ENCODE data around the gene ZNF654. TPM values are rescaled to one million over a fixed set of nuclear protein-coding genes. Genes with fewer than 3 reads are reported as not detected.

The ZNF654 gene
- total and polyA plus RNA-seq, 11 donors = 2.4 to 15.9 (median 8.7) TPM

DNA sequence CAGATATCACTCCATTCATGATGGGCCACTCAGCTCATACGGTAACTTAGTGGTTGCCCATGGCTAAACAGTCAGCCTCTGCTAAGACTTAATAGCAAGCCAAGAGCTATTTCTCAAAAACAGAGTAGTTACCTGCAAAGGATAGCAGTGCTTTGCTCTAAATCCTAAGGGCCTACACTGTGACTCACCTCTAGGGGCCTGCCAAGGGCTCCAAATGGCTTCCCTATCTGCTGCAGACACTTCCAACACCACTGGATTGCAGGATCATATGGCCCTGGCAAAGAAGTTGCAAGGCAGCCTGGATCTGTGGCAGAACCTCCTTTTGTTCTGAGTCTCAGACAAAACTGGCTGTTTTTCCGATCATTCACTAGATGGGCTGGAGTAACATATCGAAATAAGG, 18.1 kb upstream of the ZNF654 start:
- ATAC-seq = no peak
- no peak for DNase-seq
- intact Hi-C loops (cut with DNase I) = no loop called here
- 97 to 99% (median 98%) methylated on average over 3 of the region's 3 CpGs for WGBS, 4 donors
- no peak for TF ChIP-seq CTCF (IDR thresholded peaks at IDR 0.05)
- H3K9me3 ChIP-seq = no peaks in the 10 kb centered on the region
- no peak overlapping the region for H3K27ac ChIP-seq
- H3K4me3 ChIP-seq = no peak overlapping the region
- no peaks in the 10 kb centered on the region for H3K27me3 ChIP-seq
- H3K4me1 ChIP-seq = no peaks in the 10 kb centered on the region
- H3K36me3 ChIP-seq = no peaks in the 10 kb centered on the region

DNA sequence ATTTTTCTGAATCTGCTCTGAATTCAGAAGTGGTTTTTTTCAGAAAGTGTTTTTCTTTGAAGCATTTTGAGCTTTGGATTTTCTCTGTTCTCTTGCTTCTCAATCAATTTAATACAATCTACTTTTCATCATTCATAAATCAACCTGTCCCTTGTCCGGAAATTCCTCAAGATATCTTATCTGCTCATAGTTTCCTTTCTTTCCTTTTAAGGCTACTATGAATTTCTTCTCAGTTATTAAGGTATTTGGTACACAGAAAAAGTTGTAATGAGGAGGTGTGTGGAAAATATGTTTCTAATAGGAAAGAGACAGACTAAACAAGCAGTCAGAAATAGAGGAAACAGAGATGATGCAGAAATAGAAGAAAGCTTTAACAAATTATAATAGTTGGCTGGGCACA, 14.6 kb upstream of the ZNF654 start:
- ATAC-seq (no peak), DNase-seq (no peak)
- H3K27me3 ChIP-seq = no peaks in the 10 kb centered on the region
- H3K36me3 ChIP-seq = no peaks in the 10 kb centered on the region
- TF ChIP-seq POLR2A (IDR thresholded peaks at IDR 0.05) (no peak), CTCF (IDR thresholded peaks at IDR 0.05) (no peak)
- no peaks in the 10 kb centered on the region for H3K9me3 ChIP-seq
- intact Hi-C loops (cut with DNase I) = no loop called here
- no peaks in the 10 kb centered on the region for H3K4me1 ChIP-seq
- no peak overlapping the region for H3K4me3 ChIP-seq
- WGBS, 4 donors = 31 to 47% (median 37%) methylated on average over 1 of the region's 1 CpG
- H3K27ac ChIP-seq = no peak overlapping the region

DNA sequence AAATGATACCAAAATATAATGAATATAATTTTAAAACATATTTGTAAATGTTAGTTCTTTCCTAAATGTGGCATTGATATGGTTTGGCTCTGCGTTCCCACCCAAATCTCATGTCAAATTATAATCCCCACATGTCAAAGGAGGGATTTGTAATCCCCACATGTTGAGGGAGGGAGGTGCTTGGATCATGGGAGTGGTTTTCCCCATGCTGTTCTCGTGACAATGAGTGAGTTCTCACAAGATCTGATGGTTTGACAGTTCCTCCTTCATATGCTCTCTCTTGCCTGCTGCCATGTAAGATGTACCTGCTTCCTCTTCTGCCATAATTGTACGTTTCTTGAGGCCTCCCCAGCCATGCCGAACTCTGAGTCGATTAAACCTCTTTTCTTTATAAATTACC, 12.3 kb upstream of the ZNF654 start:
- Histone ChIP-seq H3K36me3 (no peaks in the 10 kb centered on the region), H3K27me3 (no peaks in the 10 kb centered on the region), H3K4me1 (no peaks in the 10 kb centered on the region), H3K9me3 (no peaks in the 10 kb centered on the region), H3K4me3 (no peak overlapping the region), H3K27ac (no peak overlapping the region)
- TF ChIP-seq POLR2A (IDR thresholded peaks at IDR 0.05) (no peak), CTCF (IDR thresholded peaks at IDR 0.05) (no peak)
- WGBS, 4 donors = 80 to 89% (median 85%) methylated on average over 5 of the region's 5 CpGs
- ATAC-seq = no peak
- DNase-seq = no peak
- intact Hi-C loops (cut with DNase I) = no loop called here

DNA sequence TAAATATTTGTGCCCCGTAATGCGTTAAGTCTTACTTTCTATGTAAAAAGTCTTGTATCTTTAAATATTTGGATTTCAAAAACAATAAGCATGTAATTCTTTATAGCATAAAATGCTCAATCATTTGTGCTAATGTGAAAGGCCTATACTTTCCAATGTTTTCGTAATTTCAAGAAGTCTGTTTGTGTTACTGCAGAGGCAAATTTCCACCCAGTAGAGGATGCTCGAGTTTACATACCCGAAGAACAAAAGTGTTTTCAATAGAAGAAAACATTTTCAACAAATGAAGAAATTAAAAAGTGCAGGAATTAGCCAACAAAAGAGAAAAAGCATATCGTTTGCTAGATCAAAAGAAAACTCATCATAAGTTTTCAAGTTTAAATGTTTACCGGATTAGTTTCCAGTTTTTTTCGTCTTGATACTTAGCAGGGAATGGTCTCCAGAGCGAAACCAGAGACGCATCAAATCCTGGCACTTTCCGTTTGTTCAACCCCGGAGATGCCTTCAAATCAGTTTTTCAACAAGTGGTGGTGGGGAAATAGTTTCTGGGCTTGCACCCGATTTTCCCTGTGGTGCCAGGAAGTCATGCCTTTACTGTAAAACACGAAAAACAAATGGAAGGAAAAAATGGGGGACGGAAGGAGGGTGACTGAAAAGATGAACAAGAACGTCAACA, 1.3 kb upstream of the ZNF654 start:
- 13 to 15% (median 13%) methylated on average over 16 of the region's 16 CpGs for WGBS, 4 donors
- intact Hi-C loops (cut with DNase I) = loop anchor here in 6 of 10 donors (2.0 to 10.0 kb wide), 5 partner anchors 53 to 91 kb away; partner anchors contain the start of gene C3orf38 (in 4 of the 6)

More for the DNA sequence above, 1.3 kb upstream of the ZNF654 start:
- H3K4me3 ChIP-seq = peak overlapping the region; percentile 72 to 94 (median 86)
- DNase-seq (no peak), ATAC-seq (no peak)
- H3K36me3 ChIP-seq = peaks cover 0 to 41% (median 30%) of the 10 kb centered on the region in 9 donors
- TF ChIP-seq CTCF (IDR thresholded peaks at IDR 0.05) = peak in 4 of 12 donors; percentile 9 to 42 (median 30)
- TF ChIP-seq POLR2A (IDR thresholded peaks at IDR 0.05) = no peak
- peaks cover 7 to 60% (median 34%) of the 10 kb centered on the region in 12 donors for H3K4me1 ChIP-seq
- H3K27me3 ChIP-seq = no peaks in the 10 kb centered on the region
- peak overlapping the region; percentile 91 to 99 (median 96) for H3K27ac ChIP-seq
- no peaks in the 10 kb centered on the region for H3K9me3 ChIP-seq

Data from heart left ventricle (tissue), 16 donors.